SU-DHL-6 (cell line): ENCODE measurements around the gene ANO10.

Experiments used
- CTCF ChIP-seq: fragments of 200-600 bp; sonication (generic); IDR thresholded peaks from one replicate; pipeline ENCODE4 v1.5.1; 2017; ENCODE audit warnings: antibody characterized with exemption, mild to moderate bottlenecking, low read length, moderate library complexity; ENCODE audit not compliant: insufficient read depth, poor library complexity, severe bottlenecking
- EZH2phosphoT487 ChIP-seq: fragments of 200-600 bp; sonication (generic), shearing (Covaris generic); conservative IDR thresholded peaks from 2 replicates; pipeline ENCODE4 v1.6.1; 2018; ENCODE audit warnings: mild to moderate bottlenecking, antibody characterized with exemption, low read length, moderate library complexity, mixed read lengths

GRCh38 chr3:43534675-43535074 is 87.1 kb downstream of the ANO10 start:
- TF ChIP-seq CTCF, result no peak
- no peak for TF ChIP-seq EZH2phosphoT487
